Frontal cortex (tissue), 1 donor: ENCODE measurements around the gene AMELX. TPM values are rescaled to one million over a fixed set of nuclear protein-coding genes. Genes with fewer than 3 reads are reported as not detected.

Experiments
- small RNA-seq: library from RNA; depleted of rRNA; stranded (forward); fragments of <200 nt; gene quantifications from one replicate; pipeline ENCODE3, GENCODE V24; 2014
- total RNA-seq: library from RNA; depleted of rRNA; stranded (reverse); fragments of >200 nt; gene quantifications from one replicate; pipeline ENCODE4 v1.2.3, GENCODE V29; 2014

AMELX gene
- total RNA-seq, 1 donor from 2014 or later: not detected

Small RNAs within 50 kb of the gene (small RNA-seq; reads per million reads assigned to genes)
- not detected for gene MIR548AX

Other genes with a start within 250 kb of the AMELX start
- gene HCCS, start 182.1 kb upstream of the AMELX start, total RNA-seq: 15.1 TPM